ENCODE data around the gene ALOXE3.

GRCh38 chr17:8105957-8106398 lies 12.3 kb downstream of the ALOXE3 start:
- TF ChIP-seq, protein P1, sequence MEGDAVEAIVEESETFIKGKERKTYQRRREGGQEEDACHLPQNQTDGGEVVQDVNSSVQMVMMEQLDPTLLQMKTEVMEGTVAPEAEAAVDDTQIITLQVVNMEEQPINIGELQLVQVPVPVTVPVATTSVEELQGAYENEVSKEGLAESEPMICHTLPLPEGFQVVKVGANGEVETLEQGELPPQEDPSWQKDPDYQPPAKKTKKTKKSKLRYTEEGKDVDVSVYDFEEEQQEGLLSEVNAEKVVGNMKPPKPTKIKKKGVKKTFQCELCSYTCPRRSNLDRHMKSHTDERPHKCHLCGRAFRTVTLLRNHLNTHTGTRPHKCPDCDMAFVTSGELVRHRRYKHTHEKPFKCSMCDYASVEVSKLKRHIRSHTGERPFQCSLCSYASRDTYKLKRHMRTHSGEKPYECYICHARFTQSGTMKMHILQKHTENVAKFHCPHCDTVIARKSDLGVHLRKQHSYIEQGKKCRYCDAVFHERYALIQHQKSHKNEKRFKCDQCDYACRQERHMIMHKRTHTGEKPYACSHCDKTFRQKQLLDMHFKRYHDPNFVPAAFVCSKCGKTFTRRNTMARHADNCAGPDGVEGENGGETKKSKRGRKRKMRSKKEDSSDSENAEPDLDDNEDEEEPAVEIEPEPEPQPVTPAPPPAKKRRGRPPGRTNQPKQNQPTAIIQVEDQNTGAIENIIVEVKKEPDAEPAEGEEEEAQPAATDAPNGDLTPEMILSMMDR (IDR thresholded peaks at IDR 0.05 in 4 of 5, conservative IDR thresholded peaks at IDR 0.05 in 1 of 5): no peak
- no peak for TF ChIP-seq POLR2A (IDR thresholded peaks at IDR 0.05)
